SK-N-SH (cell line): ENCODE data around the gene TMEM109.

Experiments used
- EP300 ChIP-seq, 2 experiments: IDR thresholded peaks; 2 replicates each; pipeline versions ENCODE4 v1.4.0 to v1.6.1; 2012; ENCODE audit warnings: borderline replicate concordance in 1 of 2, low read depth in 1 of 2, low read length in 1 of 2
- MAX ChIP-seq: IDR thresholded peaks from 2 replicates; pipeline ENCODE4 v1.4.0; 2012; ENCODE audit warnings: low read depth
- RAD21 ChIP-seq: IDR thresholded peaks from 2 replicates; pipeline ENCODE4 v1.6.1; 2012; ENCODE audit warnings: mild to moderate bottlenecking, low read length
- REST ChIP-seq: IDR thresholded peaks from 2 replicates; pipeline ENCODE4 v1.6.1; 2012; ENCODE audit warnings: mild to moderate bottlenecking, low read depth, low read length, moderate library complexity
- TAF1 ChIP-seq: IDR thresholded peaks from 2 replicates; pipeline ENCODE4 v1.6.1; 2012; ENCODE audit warnings: low read depth, mild to moderate bottlenecking, low read length, moderate library complexity, borderline replicate concordance
- YY1 ChIP-seq: IDR thresholded peaks from 2 replicates; pipeline ENCODE4 v1.4.0; 2012; ENCODE audit warnings: low read depth, mild to moderate bottlenecking
- TF ChIP-seq, protein P1 (sequence below): fragments of 200-600 bp; sonication (generic); IDR thresholded peaks from 2 replicates; pipeline ENCODE4 v1.6.1; 2017; ENCODE audit warnings: antibody characterized with exemption, mild to moderate bottlenecking, moderate library complexity

DNA sequence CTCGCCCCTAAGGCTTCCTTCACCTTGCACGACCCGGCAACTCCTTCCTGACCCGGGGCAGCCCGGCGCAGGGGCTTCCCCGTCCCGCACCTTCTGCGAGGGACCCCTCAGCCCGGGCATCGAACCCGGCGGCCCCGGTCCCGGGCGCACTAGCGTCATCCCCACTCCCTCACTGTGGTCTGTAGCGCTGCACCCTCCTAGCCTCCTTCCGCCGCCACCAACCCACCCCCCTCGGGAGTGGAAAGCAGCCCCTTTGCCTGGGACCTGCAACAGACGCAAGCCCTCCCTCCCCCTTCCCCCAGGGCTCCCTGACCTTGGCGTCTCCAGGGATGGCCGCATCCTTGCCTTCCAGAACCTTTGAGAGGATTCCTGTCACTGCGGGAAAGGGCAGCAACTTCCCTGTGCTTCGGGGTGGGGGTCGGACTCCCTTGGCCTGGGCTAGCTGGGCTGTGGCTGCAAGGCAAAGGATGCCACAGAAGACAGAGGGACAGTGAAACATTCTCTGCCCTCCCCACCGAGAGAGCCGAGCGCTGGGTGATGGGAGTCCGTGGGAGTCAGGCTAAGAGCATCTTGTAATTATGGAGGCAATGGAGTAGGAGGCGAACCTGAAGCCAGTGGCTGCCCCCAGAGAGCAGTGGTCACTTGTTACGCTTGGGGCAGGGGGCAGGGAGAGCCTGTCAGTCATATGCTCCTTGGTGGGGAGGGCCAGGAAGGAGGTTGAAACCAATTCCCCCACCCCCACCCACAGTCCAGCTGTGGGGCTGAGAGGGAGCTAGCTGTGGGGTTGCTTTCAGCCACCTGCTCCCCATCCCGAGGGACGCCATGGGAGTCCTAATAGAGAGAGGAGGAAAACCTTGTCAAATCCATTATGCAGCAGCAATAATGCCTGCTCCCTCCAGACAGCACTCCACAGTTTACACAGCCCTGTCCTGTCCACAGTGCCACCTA lies 11.2 kb downstream of the TMEM109 start:
- TF ChIP-seq MAX, result no peak
- TF ChIP-seq RAD21, result no peak
- TF ChIP-seq TAF1, result no peak
- peak in 1 of 2 experiments; percentile 70; a peak in 1 of 4 replicates for TF ChIP-seq EP300 (IDR thresholded peaks at IDR 0.05; ENCODE audit: borderline replicate concordance in 1 of 2, low read depth in 1 of 2, low read length in 1 of 2)
- no peak for TF ChIP-seq YY1
- TF ChIP-seq REST, result no peak
- TF ChIP-seq, protein P1, sequence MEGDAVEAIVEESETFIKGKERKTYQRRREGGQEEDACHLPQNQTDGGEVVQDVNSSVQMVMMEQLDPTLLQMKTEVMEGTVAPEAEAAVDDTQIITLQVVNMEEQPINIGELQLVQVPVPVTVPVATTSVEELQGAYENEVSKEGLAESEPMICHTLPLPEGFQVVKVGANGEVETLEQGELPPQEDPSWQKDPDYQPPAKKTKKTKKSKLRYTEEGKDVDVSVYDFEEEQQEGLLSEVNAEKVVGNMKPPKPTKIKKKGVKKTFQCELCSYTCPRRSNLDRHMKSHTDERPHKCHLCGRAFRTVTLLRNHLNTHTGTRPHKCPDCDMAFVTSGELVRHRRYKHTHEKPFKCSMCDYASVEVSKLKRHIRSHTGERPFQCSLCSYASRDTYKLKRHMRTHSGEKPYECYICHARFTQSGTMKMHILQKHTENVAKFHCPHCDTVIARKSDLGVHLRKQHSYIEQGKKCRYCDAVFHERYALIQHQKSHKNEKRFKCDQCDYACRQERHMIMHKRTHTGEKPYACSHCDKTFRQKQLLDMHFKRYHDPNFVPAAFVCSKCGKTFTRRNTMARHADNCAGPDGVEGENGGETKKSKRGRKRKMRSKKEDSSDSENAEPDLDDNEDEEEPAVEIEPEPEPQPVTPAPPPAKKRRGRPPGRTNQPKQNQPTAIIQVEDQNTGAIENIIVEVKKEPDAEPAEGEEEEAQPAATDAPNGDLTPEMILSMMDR, result no peak
